GM21723 (cell line): ENCODE measurements around the gene ATXN7.

Source experiments
- ATAC-seq: cut with Tn5 transposase; IDR thresholded peaks from one replicate; pipeline ENCODE4 v1.9.1; 2021; ENCODE audit warnings: mild to moderate bottlenecking, moderate library complexity; ENCODE audit not compliant: unreplicated experiment

Gene ATXN7

GRCh38 chr3:63932509-63933212, 69.0 kb downstream of the ATXN7 start:
- no peak for ATAC-seq

- ATAC-seq: peak; percentile 81
Measured at GRCh38 chr3:63933459-63933858, 69.8 kb downstream of the ATXN7 start.

- ATAC-seq: no peak
Measured at GRCh38 chr3:63934041-63934866, 70.6 kb downstream of the ATXN7 start.

GRCh38 chr3:63936925-63937324, 73.3 kb downstream of the ATXN7 start:
- ATAC-seq: no peak

GRCh38 chr3:63937661-63938651, 74.3 kb downstream of the ATXN7 start:
- ATAC-seq: peak; percentile 65

GRCh38 chr3:63940389-63940757, 76.7 kb downstream of the ATXN7 start:
- no peak for ATAC-seq

- ATAC-seq: no peak
Measured at GRCh38 chr3:63942528-63942927, 78.9 kb downstream of the ATXN7 start.

GRCh38 chr3:63943678-63944077, 80.0 kb downstream of the ATXN7 start:
- no peak for ATAC-seq

- no peak for ATAC-seq
Measured at GRCh38 chr3:63945558-63946096, 82.0 kb downstream of the ATXN7 start.

- ATAC-seq: no peak
Measured at GRCh38 chr3:63946753-63947152, 83.1 kb downstream of the ATXN7 start.

- ATAC-seq: no peak
Measured at GRCh38 chr3:63947594-63947993, 83.9 kb downstream of the ATXN7 start.

- no peak for ATAC-seq
Measured at GRCh38 chr3:63949005-63949404, 85.3 kb downstream of the ATXN7 start.

- no peak for ATAC-seq
Measured at GRCh38 chr3:63950698-63951097, 87.0 kb downstream of the ATXN7 start.

GRCh38 chr3:63951492-63952247, 88.0 kb downstream of the ATXN7 start:
- no peak for ATAC-seq

- no peak for ATAC-seq
Measured at GRCh38 chr3:63952248-63952594, 88.6 kb downstream of the ATXN7 start.

GRCh38 chr3:63954182-63954581, 90.5 kb downstream of the ATXN7 start:
- ATAC-seq: no peak

GRCh38 chr3:63955036-63955650, 91.5 kb downstream of the ATXN7 start:
- ATAC-seq: no peak

- ATAC-seq: no peak
Measured at GRCh38 chr3:63955830-63956545, 92.3 kb downstream of the ATXN7 start.

- no peak for ATAC-seq
Measured at GRCh38 chr3:63959146-63959545, 95.5 kb downstream of the ATXN7 start.
